Measurements from ENCODE around the gene USB1. TPM values are rescaled to one million over a fixed set of nuclear protein-coding genes. Genes with fewer than 3 reads are reported as not detected.
A peak's percentile ranks its signal among the peaks of the same experiment; 100 is the strongest.
"Not testable (repeated sequence)": the region's sequence is repeated elsewhere in the genome, so short reads cannot be mapped to it uniquely, and the experiment has no call there.

Gene USB1
- total RNA-seq, 1 experiment from 2014 or later: 17.9 TPM

- no peaks in the 10 kb centered on the region for H3K27me3 ChIP-seq
- DNase-seq: no peak
- peak overlapping the region; percentile 99 for H3K4me3 ChIP-seq
- H3K36me3 ChIP-seq: peaks cover 54% of the 10 kb centered on the region
- no peaks in the 10 kb centered on the region for H3K9me3 ChIP-seq
Measured at GRCh38 chr16:57999366-57999970, 1.7 kb upstream of the USB1 start.

DNA sequence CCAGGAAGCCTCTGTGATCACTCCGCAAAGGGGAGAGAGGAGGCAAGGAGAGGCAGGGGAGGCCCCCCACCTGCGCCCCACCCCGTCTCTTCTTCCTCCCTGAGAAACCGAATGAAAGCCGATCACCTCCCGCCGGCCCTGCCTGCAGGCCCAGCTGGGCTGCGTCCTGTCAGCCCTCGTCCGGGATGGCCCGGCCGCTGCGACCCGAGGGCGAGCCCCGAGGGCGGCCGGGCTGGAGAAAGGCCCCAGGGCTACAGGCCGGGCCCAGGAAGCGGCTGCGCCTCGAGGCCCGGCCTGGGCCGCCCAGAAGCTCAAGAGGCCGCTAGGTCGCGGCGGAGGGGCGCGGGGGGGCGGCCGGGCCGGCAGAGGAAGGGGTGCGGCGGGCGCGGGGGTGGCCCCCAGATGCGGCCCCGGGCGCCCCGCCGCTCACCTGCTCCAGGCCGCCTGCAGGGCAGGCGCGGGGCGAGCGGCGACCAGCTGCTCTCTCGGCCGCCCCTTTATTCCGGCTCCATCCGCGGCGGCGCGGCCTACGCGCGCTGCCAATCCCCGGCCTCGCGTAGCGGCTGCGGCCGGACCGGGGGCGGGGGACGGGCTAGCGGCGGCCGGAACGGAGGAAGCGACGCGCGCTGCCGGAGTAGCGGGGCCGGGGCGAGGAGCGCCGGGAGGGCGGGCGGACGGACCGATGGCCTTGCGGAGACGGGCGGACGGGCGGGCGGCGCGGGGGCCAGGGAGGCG lies 1.1 kb upstream of the USB1 start, which contains the start of gene ZNF319:
Gene ZNF319 (minus strand): TSS at position 702 of the 735 bp plus-strand sequence. CDS start 2,407 bp downstream, outside the sequence.
- Histone ChIP-seq H3K9me3 (no peaks in the 10 kb centered on the region), H3K36me3 (peaks cover 52% of the 10 kb centered on the region)
- peak; percentile 45 for DNase-seq

DNA sequence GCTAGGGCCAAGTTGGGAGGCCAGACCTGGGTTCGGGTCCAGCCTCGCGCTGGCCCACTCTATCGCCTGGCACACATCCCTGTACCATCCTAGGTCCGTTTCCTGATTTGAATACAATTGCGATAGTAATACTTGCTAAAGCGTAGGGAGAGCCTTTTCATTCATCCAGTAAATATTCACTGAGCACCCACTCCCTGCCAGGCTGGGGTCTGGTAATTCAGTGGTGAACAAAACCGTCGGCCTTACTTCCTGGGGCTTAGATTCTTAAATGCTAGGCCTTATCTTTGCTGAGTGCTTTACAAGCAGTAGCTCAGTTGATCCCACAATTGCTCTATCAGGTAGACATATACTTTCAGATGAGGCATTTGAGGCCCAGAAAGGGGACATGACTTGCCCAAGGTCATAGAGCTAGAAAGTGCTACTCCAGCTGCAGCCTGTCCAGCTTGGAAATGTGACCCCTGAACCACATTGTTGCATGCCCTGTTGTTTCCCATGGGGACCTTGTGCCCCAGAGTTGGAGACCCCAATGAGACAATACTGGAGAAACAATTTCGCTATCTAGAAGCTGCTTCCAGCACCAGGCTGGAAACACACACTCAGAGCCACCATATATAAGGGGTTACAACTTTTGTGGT lies 691 bp downstream of the USB1 start:
- H3K9me3 ChIP-seq: peaks cover 3% of the 10 kb centered on the region; the same call in 1 of the 2 replicates
- no peaks in the 10 kb centered on the region for H3K27me3 ChIP-seq
- peaks cover 47% of the 10 kb centered on the region for H3K36me3 ChIP-seq
- DNase-seq: no peak
- H3K4me3 ChIP-seq: peak overlapping the region; percentile 99

More for the DNA sequence above, 1.1 kb upstream of the USB1 start, which contains the start of gene ZNF319:
- peak within 1 kb of the TSS; percentile 99 for H3K4me3 ChIP-seq
- H3K27me3 ChIP-seq: no peaks in the 10 kb centered on the region

DNA sequence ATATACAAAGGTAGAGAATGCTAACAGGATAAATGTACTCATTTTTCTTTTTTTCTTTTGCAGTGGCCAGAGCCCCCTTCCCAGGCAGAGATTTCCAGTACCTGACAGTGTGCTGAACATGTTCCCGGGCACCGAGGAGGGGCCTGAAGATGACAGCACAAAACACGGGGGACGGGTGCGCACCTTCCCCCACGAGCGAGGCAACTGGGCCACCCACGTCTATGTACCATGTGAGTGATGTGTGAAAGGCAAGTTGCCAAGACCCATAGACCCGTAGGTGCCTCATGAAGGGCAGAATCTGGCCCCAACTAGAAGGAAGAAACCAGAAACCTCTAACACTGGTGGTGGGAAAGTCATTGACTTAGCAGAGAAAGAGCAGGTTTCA lies 1.2 kb downstream of the USB1 start:
- Histone ChIP-seq H3K27me3 (no peaks in the 10 kb centered on the region), H3K36me3 (peaks cover 47% of the 10 kb centered on the region), H3K4me3 (no peak overlapping the region), H3K9me3 (peaks cover 3% of the 10 kb centered on the region; the same call in 1 of the 2 replicates)
- DNase-seq: no peak

- Histone ChIP-seq H3K4me3 (no peak overlapping the region), H3K9me3 (peaks cover 3% of the 10 kb centered on the region; the same call in 1 of the 2 replicates), H3K36me3 (peaks cover 45% of the 10 kb centered on the region), H3K27me3 (no peaks in the 10 kb centered on the region)
- DNase-seq: no peak
Measured at GRCh38 chr16:58002936-58003335, 1.7 kb downstream of the USB1 start.

GRCh38 chr16:58004736-58005135 lies 3.5 kb downstream of the USB1 start:
- not testable (repeated sequence) for H3K9me3 ChIP-seq, H3K4me3 ChIP-seq, H3K27me3 ChIP-seq
- H3K36me3 ChIP-seq: peaks cover 40% of the 10 kb centered on the region
- peak; percentile 96 for DNase-seq

GRCh38 chr16:58009856-58010416 lies 8.7 kb downstream of the USB1 start:
- H3K4me3 ChIP-seq: no peak overlapping the region
- peaks cover 5% of the 10 kb centered on the region; the same call in 1 of the 2 replicates for H3K9me3 ChIP-seq
- H3K27me3 ChIP-seq: no peaks in the 10 kb centered on the region
- H3K36me3 ChIP-seq: peaks cover 48% of the 10 kb centered on the region
- no peak for DNase-seq

- Histone ChIP-seq H3K9me3 (peaks cover 5% of the 10 kb centered on the region; the same call in 1 of the 2 replicates), H3K36me3 (peaks cover 47% of the 10 kb centered on the region), H3K27me3 (no peaks in the 10 kb centered on the region), H3K4me3 (no peak overlapping the region)
- no peak for DNase-seq
Measured at GRCh38 chr16:58010886-58011285, 9.7 kb downstream of the USB1 start.

DNA sequence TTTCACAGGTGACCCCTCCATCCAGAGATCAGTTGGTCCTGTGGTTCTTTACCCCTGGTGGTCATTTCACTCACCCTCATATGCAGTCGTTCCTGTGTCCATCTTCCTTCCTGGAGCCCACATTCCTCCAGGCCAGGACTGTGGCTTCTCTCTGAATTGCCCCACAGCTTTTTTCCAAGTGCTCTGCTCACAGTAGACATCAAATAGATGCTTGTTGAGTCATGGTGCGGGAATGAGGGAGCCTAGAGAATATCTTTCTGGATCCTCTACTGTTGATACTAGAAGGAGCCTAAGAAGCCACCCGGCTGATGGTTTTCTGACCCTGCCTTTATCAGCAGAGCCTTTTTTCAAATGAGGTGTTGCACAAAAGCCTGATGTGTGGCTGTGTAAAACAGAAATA lies 10.4 kb downstream of the USB1 start:
- H3K36me3 ChIP-seq: peaks cover 42% of the 10 kb centered on the region
- no peak overlapping the region for H3K4me3 ChIP-seq
- H3K27me3 ChIP-seq: no peaks in the 10 kb centered on the region
- no peak for DNase-seq
- peaks cover 3% of the 10 kb centered on the region; the same call in 1 of the 2 replicates for H3K9me3 ChIP-seq

DNA sequence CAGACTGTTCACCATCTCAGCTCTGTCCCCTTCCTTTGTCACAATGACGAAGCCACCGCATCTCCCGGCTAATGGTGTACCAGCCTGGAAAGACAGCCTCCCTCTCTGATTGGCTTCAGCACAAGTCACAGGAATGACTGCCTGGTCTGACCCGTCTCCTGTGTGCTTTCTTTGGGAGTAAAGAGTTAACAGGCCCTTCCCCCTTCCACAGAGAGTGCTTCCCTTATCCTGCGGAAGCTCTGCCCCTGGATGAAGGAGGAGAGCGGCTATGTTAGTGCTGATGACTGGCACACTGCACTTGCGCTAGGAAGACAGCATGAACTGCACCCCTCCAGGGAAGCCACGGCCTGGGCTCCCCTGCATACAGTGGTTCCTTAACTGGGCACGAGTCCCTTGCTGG lies 11.3 kb downstream of the USB1 start:
- peaks cover 34% of the 10 kb centered on the region for H3K36me3 ChIP-seq
- no peak for DNase-seq

GRCh38 chr16:58013201-58013956 lies 12.2 kb downstream of the USB1 start:
- H3K36me3 ChIP-seq: peaks cover 32% of the 10 kb centered on the region
- H3K9me3 ChIP-seq: no peaks in the 10 kb centered on the region

More for the DNA sequence above, 11.3 kb downstream of the USB1 start:
- Histone ChIP-seq H3K27me3 (no peaks in the 10 kb centered on the region), H3K4me3 (no peak overlapping the region), H3K9me3 (peaks cover 2% of the 10 kb centered on the region; the same call in 1 of the 2 replicates)

GRCh38 chr16:58016840-58017446 lies 15.7 kb downstream of the USB1 start:
- Histone ChIP-seq H3K27me3 (no peaks in the 10 kb centered on the region), H3K36me3 (peaks cover 24% of the 10 kb centered on the region), H3K4me3 (no peak overlapping the region), H3K9me3 (no peaks in the 10 kb centered on the region)
- no peak for DNase-seq

More at GRCh38 chr16:58013201-58013956, 12.2 kb downstream of the USB1 start:
- H3K4me3 ChIP-seq: no peak overlapping the region
- H3K27me3 ChIP-seq: no peaks in the 10 kb centered on the region
- no peak for DNase-seq

DNA sequence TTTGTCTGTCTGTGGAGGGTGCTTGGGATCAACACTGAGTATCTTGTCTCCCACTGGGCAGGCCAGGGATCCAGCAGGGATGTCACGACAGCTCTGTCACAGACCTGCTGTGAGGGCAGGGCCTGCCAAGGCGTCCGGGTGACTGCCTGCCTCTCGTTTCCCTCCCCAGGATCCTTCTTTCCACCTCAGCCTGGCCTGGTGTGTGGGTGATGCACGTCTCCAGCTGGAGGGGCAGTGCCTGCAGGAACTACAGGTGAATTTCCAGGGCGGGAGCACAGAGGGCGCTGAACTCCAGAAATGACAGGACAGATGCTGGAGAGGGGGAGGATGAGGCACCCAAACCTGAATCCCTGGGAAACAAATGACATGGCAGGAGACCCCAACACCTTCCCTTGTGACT lies 17.6 kb downstream of the USB1 start:
- DNase-seq: no peak
- no peak overlapping the region for H3K4me3 ChIP-seq
- H3K9me3 ChIP-seq: no peaks in the 10 kb centered on the region
- no peaks in the 10 kb centered on the region for H3K27me3 ChIP-seq
- peaks cover 15% of the 10 kb centered on the region for H3K36me3 ChIP-seq

DNA sequence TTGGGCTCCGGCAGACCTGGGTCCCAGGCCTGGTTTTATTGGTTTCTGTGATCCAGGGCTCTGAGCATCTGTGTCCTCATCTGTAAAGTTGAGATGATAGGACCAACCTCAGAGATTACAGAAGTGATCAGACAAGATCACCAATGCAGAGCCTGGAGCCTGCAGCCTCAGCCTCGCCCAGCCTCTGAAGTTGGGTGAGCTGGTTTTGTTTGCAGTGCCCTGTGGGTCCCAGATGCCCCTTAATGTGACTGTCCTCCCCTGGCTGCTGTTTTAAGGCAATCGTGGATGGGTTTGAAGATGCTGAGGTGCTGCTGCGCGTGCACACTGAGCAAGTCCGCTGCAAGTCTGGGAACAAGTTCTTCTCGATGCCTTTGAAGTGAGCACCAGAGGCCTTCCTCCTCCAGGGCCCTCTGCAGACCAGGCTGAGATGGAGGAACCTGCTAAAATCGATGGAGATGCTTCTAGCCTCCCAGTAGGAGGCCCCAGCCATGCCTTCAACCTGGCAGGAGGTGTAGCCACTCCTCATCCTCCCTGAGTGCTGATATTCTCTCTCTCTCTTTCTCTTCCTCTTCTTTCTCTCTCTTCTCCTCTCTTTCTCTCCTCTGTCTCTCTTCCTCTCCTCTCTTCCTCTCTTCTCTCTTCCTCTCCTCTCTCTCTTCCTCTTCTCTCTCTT lies 18.8 kb downstream of the USB1 start:
- no peak for DNase-seq
- H3K36me3 ChIP-seq: peaks cover 11% of the 10 kb centered on the region

More for the DNA sequence above, 18.8 kb downstream of the USB1 start:
- Histone ChIP-seq H3K4me3 (no peak overlapping the region), H3K9me3 (no peaks in the 10 kb centered on the region), H3K27me3 (no peaks in the 10 kb centered on the region)
